Gastroesophageal sphincter (tissue), 4 donors: ENCODE measurements around the gene ATP4B. TPM values are rescaled to one million over a fixed set of nuclear protein-coding genes. Genes with fewer than 3 reads are reported as not detected.
A peak's percentile ranks its signal among the peaks of the same experiment; 100 is the strongest.

Experiments used
- ATAC-seq: fragments of 150-250 bp; one replicate; pipeline ENCODE4 v1.9.1; 2016; ENCODE audit warnings: mild to moderate bottlenecking, moderate library complexity
- H3K27ac ChIP-seq, 4 donors: fragments of 200-600 bp; sonication (generic) in 3 of 4; 1 replicate in 3 of 4; 2 replicates in 1 of 4; pipeline ENCODE4 v1.5.1; 2016 to 2019
- H3K27me3 ChIP-seq: fragments of 200-600 bp; sonication (generic); one replicate; pipeline ENCODE4 v1.5.1; 2019
- H3K36me3 ChIP-seq, 2 donors: fragments of 200-600 bp; sonication (generic); one replicate each; pipeline ENCODE4 v1.5.1; 2019; ENCODE audit warnings: control low read depth in 1 of 2
- H3K4me1 ChIP-seq, 3 donors: fragments of 200-600 bp; sonication (generic); 1 replicate in 2 of 3; 2 replicates in 1 of 3; pipeline ENCODE4 v1.5.1; 2016 to 2019; ENCODE audit warnings: control low read depth in 2 of 3
- H3K4me3 ChIP-seq, 2 donors: fragments of 200-600 bp; sonication (generic); one replicate each; pipeline ENCODE4 v1.5.1; 2019; ENCODE audit warnings: mild to moderate bottlenecking in 1 of 2, moderate library complexity in 1 of 2
- H3K9me3 ChIP-seq, 3 donors: fragments of 200-600 bp; sonication (generic); one replicate each; pipeline ENCODE4 v1.5.1; 2017 to 2019; ENCODE audit warnings: control low read depth in 2 of 3
- EP300 ChIP-seq: sonication (generic); formaldehyde crosslinking; IDR thresholded peaks from one replicate; pipeline ENCODE4 v1.6.1; 2017; ENCODE audit warnings: antibody characterized with exemption, mild to moderate bottlenecking
- POLR2A ChIP-seq, 2 donors: fragments of 450-650 bp; IDR thresholded peaks; one replicate each; pipeline ENCODE4 v1.6.1; 2017; ENCODE audit warnings: antibody characterized with exemption in 2 of 2, mild to moderate bottlenecking in 2 of 2, moderate library complexity in 1 of 2
- POLR2AphosphoS5 ChIP-seq: sonication (generic); formaldehyde crosslinking; IDR thresholded peaks from one replicate; pipeline ENCODE4 v1.6.1; 2017; ENCODE audit warnings: antibody characterized with exemption
- WGBS, 2 donors: methylation state at CpG; one replicate each; pipeline ENCODE4 v1.1.5; 2018; ENCODE audit warnings: low coverage in 1 of 2; 5-methylcytosine and 5-hydroxymethylcytosine counted together
- total RNA-seq, 4 donors: library from RNA; depleted of rRNA; stranded (reverse); fragments of >200 nt; gene quantifications; one replicate each; pipeline ENCODE4 v1.1.0, GENCODE V29; 2016
- TF ChIP-seq, protein P1 (sequence below), 4 experiments: fragments of 200-600 bp in 2 of 4; fragments of 450-650 bp in 2 of 4; sonication (generic) in 1 of 4; IDR thresholded peaks; one replicate each; pipeline ENCODE4 v1.5.1; 2017 to 2019; ENCODE audit warnings: antibody characterized with exemption in 4 of 4, mild to moderate bottlenecking in 2 of 4, moderate library complexity in 2 of 4

Gene ATP4B
- total RNA-seq, 4 donors from 2014 or later = not detected

GRCh38 chr13:113647351-113648215 is 10.4 kb downstream of the ATP4B start:
- no peaks in the 10 kb centered on the region for H3K9me3 ChIP-seq
- TF ChIP-seq EP300 (no peak), POLR2A (IDR thresholded peaks at IDR 0.05) (no peak), POLR2AphosphoS5 (peak; percentile 93)
- TF ChIP-seq, protein P1, sequence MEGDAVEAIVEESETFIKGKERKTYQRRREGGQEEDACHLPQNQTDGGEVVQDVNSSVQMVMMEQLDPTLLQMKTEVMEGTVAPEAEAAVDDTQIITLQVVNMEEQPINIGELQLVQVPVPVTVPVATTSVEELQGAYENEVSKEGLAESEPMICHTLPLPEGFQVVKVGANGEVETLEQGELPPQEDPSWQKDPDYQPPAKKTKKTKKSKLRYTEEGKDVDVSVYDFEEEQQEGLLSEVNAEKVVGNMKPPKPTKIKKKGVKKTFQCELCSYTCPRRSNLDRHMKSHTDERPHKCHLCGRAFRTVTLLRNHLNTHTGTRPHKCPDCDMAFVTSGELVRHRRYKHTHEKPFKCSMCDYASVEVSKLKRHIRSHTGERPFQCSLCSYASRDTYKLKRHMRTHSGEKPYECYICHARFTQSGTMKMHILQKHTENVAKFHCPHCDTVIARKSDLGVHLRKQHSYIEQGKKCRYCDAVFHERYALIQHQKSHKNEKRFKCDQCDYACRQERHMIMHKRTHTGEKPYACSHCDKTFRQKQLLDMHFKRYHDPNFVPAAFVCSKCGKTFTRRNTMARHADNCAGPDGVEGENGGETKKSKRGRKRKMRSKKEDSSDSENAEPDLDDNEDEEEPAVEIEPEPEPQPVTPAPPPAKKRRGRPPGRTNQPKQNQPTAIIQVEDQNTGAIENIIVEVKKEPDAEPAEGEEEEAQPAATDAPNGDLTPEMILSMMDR (IDR thresholded peaks at IDR 0.05) = no peak
- no peaks in the 10 kb centered on the region for H3K36me3 ChIP-seq
- H3K4me1 ChIP-seq = peaks cover 0 to 41% (median 7%) of the 10 kb centered on the region in 3 donors
- no peaks in the 10 kb centered on the region for H3K27me3 ChIP-seq
- ATAC-seq = peak; percentile 93
- peak overlapping the region in 3 of 4 donors; percentile 36 to 73 (median 58) for H3K27ac ChIP-seq
- 46 to 50% methylated on average over 7 to 26 of the region's 42 CpGs for WGBS, 2 donors
- no peak overlapping the region for H3K4me3 ChIP-seq

- Histone ChIP-seq H3K36me3 (peaks cover 0 to under 1% of the 10 kb centered on the region in 2 donors), H3K27ac (peak overlapping the region in 3 of 4 donors; percentile 31 to 73 (median 36)), H3K27me3 (no peaks in the 10 kb centered on the region), H3K9me3 (no peaks in the 10 kb centered on the region), H3K4me3 (no peak overlapping the region), H3K4me1 (peaks cover 0 to 38% (median 7%) of the 10 kb centered on the region in 3 donors)
- 76 to 84% methylated on average over 2 to 3 of the region's 10 CpGs for WGBS, 2 donors
- ATAC-seq = peak; percentile 4
- no peak for TF ChIP-seq POLR2A (IDR thresholded peaks at IDR 0.05)
- no peak for TF ChIP-seq POLR2AphosphoS5
- TF ChIP-seq EP300 = no peak
- TF ChIP-seq, protein P1 (IDR thresholded peaks at IDR 0.05) = no peak
Measured at GRCh38 chr13:113646921-113647340, 11.1 kb downstream of the ATP4B start.

DNA sequence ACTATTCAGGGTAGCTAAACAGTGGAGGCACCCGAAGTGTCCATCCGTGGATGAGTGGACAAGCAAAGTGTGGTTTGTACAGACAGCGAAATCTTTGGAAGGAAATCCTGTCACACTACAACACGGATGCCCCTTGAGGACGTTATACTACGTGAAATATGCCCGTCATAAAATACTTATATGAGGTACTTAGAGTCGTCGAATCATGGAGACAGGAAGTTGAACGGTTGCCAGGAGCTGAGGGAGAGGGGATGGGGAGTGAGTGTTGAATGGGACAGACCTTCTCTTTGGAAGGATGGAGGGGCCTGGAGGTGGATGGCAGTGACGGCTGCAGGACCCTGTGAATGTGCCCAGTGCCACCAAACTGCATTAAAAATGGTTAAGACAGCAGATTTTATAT is 11.6 kb downstream of the ATP4B start:
- peaks cover 0 to 6% of the 10 kb centered on the region in 2 donors for H3K36me3 ChIP-seq
- no peak for ATAC-seq
- WGBS, 2 donors = 71 to 80% methylated on average over 8 to 11 of the region's 11 CpGs
- TF ChIP-seq POLR2A (IDR thresholded peaks at IDR 0.05) = no peak
- no peak for TF ChIP-seq POLR2AphosphoS5
- TF ChIP-seq, protein P1 (IDR thresholded peaks at IDR 0.05) = no peak
- no peak for TF ChIP-seq EP300
- H3K4me3 ChIP-seq = no peak overlapping the region
- H3K4me1 ChIP-seq = peaks cover 0 to 33% (median 7%) of the 10 kb centered on the region in 3 donors
- no peaks in the 10 kb centered on the region for H3K9me3 ChIP-seq
- H3K27me3 ChIP-seq = no peaks in the 10 kb centered on the region
- no peak overlapping the region for H3K27ac ChIP-seq

DNA sequence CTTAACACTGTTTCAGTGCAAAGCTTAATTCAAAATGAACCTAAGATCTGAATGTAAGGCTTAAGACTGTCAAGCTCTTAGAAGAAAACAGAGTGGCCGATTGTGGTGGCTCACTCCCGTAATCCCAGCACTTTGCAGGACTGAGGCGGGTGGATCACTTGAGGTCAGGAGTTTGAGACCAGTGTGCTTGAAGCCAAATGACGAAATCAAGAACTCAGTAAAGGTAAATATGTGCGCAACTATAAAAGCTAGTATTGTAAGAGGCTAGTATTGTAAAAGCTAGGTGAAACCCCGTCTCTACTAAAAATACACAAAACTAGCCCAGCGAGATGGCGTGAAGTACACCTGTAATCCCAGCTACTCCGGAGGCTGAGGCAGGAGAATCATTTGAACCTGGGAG is 12.7 kb downstream of the ATP4B start:
- ATAC-seq = no peak
- peaks cover 0 to 22% (median 7%) of the 10 kb centered on the region in 3 donors for H3K4me1 ChIP-seq
- H3K27me3 ChIP-seq = no peaks in the 10 kb centered on the region
- WGBS, 2 donors = 89 to 94% methylated on average over 3 to 7 of the region's 9 CpGs
- no peak for TF ChIP-seq POLR2AphosphoS5
- TF ChIP-seq POLR2A (IDR thresholded peaks at IDR 0.05) = no peak
- TF ChIP-seq, protein P1 (IDR thresholded peaks at IDR 0.05) = no peak
- no peak for TF ChIP-seq EP300
- no peaks in the 10 kb centered on the region for H3K9me3 ChIP-seq
- H3K4me3 ChIP-seq = no peak overlapping the region
- no peak overlapping the region for H3K27ac ChIP-seq
- H3K36me3 ChIP-seq = peaks cover 0 to 12% of the 10 kb centered on the region in 2 donors
